WTC11 (cell line): ENCODE measurements around the gene ASCC1. TPM values are rescaled to one million over a fixed set of nuclear protein-coding genes. Genes with fewer than 3 reads are reported as not detected.

Experiments
- ATAC-seq: fragments of 200-7000 bp; cut with Tn5 transposase; 2 replicates; pipeline ENCODE4 v1.10.0; 2021; ENCODE audit warnings: mild to moderate bottlenecking, moderate library complexity
- CTCF ChIA-PET: fragments of 300-600 bp; sonication (Branson Sonifier 250); formaldehyde crosslinking; loops from one replicate; lab custom pipeline; 2021; ENCODE audit warnings: antibody characterized with exemption; lab: Charles Lee
- POLR2A ChIA-PET: fragments of 350-600 bp; sonication (Branson Sonifier 250); formaldehyde crosslinking; loops from one replicate; lab custom pipeline; 2021; ENCODE audit warnings: antibody characterized with exemption; lab: Charles Lee
- DNase-seq: peaks from one replicate; pipeline ENCODE4 v3.0.0; 2021; ENCODE audit warnings: low spot score
- H3K27ac Mint-ChIP-seq: 2 replicates; pipeline ENCODE4 v1.8.0; 2021; ENCODE audit warnings: mixed read lengths
- H3K27me3 Mint-ChIP-seq: 2 replicates; pipeline ENCODE4 v1.8.0; 2021; ENCODE audit warnings: low read depth, mild to moderate bottlenecking, moderate library complexity, mixed read lengths
- H3K36me3 Mint-ChIP-seq: 2 replicates; pipeline ENCODE4 v1.8.0; 2021; ENCODE audit warnings: mixed read lengths
- H3K4me1 Mint-ChIP-seq: 2 replicates; pipeline ENCODE4 v1.8.0; 2022; ENCODE audit warnings: mixed read lengths
- H3K4me3 Mint-ChIP-seq: 2 replicates; pipeline ENCODE4 v1.8.0; 2021; ENCODE audit warnings: mild to moderate bottlenecking, moderate library complexity, mixed read lengths
- H3K9me3 Mint-ChIP-seq: 2 replicates; pipeline ENCODE4 v1.8.0; 2021; ENCODE audit warnings: mixed read lengths
- ATF6 ChIP-seq: sonication (generic); formaldehyde crosslinking; IDR thresholded peaks from 2 replicates; pipeline ENCODE4 v1.8.1; 2023; ENCODE audit warnings: mild to moderate bottlenecking, missing genetic modification reagents
- FOXP1 ChIP-seq: sonication (generic); formaldehyde crosslinking; IDR thresholded peaks from 2 replicates; pipeline ENCODE4 v1.8.0; 2022; ENCODE audit warnings: missing genetic modification reagents, mild to moderate bottlenecking, moderate library complexity, borderline replicate concordance
- GRHL2 ChIP-seq: fragments of 250-450 bp; sonication (Bioruptor Pico); IDR thresholded peaks from 2 replicates; pipeline ENCODE4 v1.8.0; 2022; ENCODE audit warnings: mild to moderate bottlenecking, moderate library complexity; ENCODE audit not compliant: insufficient replicate concordance, severe bottlenecking
- HMGXB4 ChIP-seq: sonication (generic); formaldehyde crosslinking; IDR thresholded peaks from 2 replicates; pipeline ENCODE4 v1.8.1; 2023; ENCODE audit warnings: mild to moderate bottlenecking, moderate library complexity, missing genetic modification reagents
- NR2C2 ChIP-seq: sonication (generic); formaldehyde crosslinking; IDR thresholded peaks from 2 replicates; pipeline ENCODE4 v1.8.0; 2022; ENCODE audit warnings: mild to moderate bottlenecking, missing genetic modification reagents
- RELA ChIP-seq: sonication (generic); formaldehyde crosslinking; IDR thresholded peaks from 2 replicates; pipeline ENCODE4 v1.8.1; 2022; ENCODE audit warnings: missing genetic modification reagents, mild to moderate bottlenecking, borderline replicate concordance
- RORB ChIP-seq: fragments of 250-450 bp; sonication (Bioruptor Pico); IDR thresholded peaks from 2 replicates; pipeline ENCODE4 v1.9.0; 2021; ENCODE audit warnings: mild to moderate bottlenecking
- TCF7 ChIP-seq: sonication (generic); formaldehyde crosslinking; IDR thresholded peaks from 2 replicates; pipeline ENCODE4 v1.8.0; 2022; ENCODE audit warnings: mild to moderate bottlenecking, low read depth, missing genetic modification reagents, moderate library complexity
- TP53 ChIP-seq: sonication (generic); formaldehyde crosslinking; IDR thresholded peaks from 2 replicates; pipeline ENCODE4 v1.8.1; 2023; ENCODE audit warnings: mild to moderate bottlenecking, missing genetic modification reagents
- ZNF219 ChIP-seq: sonication (generic); formaldehyde crosslinking; IDR thresholded peaks from 2 replicates; pipeline ENCODE4 v1.8.0; 2023; ENCODE audit warnings: missing genetic modification reagents, mild to moderate bottlenecking, borderline replicate concordance
- ZNF423 ChIP-seq: fragments of 250-450 bp; sonication (Bioruptor Pico); IDR thresholded peaks from 2 replicates; pipeline ENCODE4 v2.1.2; 2022; ENCODE audit warnings: mild to moderate bottlenecking, moderate library complexity
- ZNF425 ChIP-seq: fragments of 250-450 bp; sonication (Bioruptor Pico); conservative IDR thresholded peaks from 2 replicates; pipeline ENCODE4 v1.9.0; 2021; ENCODE audit warnings: mild to moderate bottlenecking
- total RNA-seq: library from RNA; stranded (reverse); gene quantifications from 3 replicates; pipeline ENCODE4 v1.2.3, GENCODE V29; 2021
- TF ChIP-seq, protein P1 (sequence below): sonication (generic); formaldehyde crosslinking; IDR thresholded peaks from 2 replicates; pipeline ENCODE4 v1.8.0; 2022; ENCODE audit warnings: mild to moderate bottlenecking, missing genetic modification reagents
- TF ChIP-seq, protein P2 (sequence below): fragments of 250-450 bp; sonication (Bioruptor Pico); IDR thresholded peaks from 2 replicates; pipeline ENCODE4 v1.8.0; 2021; ENCODE audit warnings: mild to moderate bottlenecking

Gene ASCC1
- total RNA-seq, 1 experiment from 2014 or later, result 30.4 TPM

DNA sequence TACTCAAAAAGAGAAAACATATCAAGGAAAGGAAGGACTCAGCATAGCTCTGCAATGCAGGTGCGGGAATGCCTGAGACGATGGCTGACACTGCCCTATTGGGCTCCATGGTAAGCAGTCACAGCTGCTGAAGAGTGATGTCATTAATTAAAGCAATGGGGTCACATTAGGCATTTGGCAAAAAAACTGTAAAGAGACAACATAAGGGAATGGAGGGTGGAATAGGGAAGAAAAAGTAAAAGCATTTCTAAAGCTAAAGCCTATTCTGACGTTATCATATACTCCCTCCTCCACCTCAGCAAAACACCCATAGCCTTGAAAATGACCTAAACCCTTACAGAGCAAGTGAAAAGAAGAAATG is 89.2 kb downstream of the ASCC1 start (continued):
- TF ChIP-seq RORB (CRISPR knock-in tag) (no peak), FOXP1 (CRISPR knock-in tag) (no peak)
- TF ChIP-seq, protein P1, sequence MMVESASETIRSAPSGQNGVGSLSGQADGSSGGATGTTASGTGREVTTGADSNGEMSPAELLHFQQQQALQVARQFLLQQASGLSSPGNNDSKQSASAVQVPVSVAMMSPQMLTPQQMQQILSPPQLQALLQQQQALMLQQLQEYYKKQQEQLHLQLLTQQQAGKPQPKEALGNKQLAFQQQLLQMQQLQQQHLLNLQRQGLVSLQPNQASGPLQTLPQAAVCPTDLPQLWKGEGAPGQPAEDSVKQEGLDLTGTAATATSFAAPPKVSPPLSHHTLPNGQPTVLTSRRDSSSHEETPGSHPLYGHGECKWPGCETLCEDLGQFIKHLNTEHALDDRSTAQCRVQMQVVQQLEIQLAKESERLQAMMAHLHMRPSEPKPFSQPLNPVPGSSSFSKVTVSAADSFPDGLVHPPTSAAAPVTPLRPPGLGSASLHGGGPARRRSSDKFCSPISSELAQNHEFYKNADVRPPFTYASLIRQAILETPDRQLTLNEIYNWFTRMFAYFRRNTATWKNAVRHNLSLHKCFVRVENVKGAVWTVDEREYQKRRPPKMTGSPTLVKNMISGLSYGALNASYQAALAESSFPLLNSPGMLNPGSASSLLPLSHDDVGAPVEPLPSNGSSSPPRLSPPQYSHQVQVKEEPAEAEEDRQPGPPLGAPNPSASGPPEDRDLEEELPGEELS (CRISPR knock-in tag), result no peak

GRCh38 chr10:72126184-72126871 is 89.7 kb downstream of the ASCC1 start:
- ATAC-seq, result peak; percentile 60; the same call in 1 of the 2 replicates

DNA sequence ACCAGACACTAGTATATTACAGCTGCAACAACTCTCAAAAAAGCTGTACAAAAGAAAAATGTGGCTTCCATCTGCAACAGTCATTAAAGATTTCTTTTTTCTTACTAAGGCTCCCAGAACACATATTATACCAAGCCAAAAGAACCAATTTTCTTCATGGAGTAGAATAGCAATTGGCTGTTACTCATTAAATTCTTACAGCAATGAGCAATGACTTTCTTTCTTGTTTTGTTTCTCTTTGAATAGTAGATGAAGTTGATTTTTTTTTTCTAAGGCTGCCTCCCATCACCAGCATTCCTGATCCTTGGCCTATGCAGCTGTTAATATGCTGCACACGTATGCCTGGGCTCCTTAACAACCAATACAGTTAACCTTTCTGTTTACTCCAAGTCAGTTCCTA is 91.1 kb downstream of the ASCC1 start:
- no peak overlapping the region for H3K4me3 Mint-ChIP-seq
- H3K4me1 Mint-ChIP-seq, result peaks cover 12% of the 10 kb centered on the region
- no peak for ATAC-seq
- no peaks in the 10 kb centered on the region for H3K27me3 Mint-ChIP-seq
- no peaks in the 10 kb centered on the region; the same call in 1 of the 2 replicates for H3K36me3 Mint-ChIP-seq
- POLR2A ChIA-PET, result interaction anchor here (0.5 to 0.6 kb wide), 2 partner anchors 32 to 196 kb away, joined by 3 to 6 read pairs; no protein-coding TSS in a partner anchor
- no peak for DNase-seq
- no peaks in the 10 kb centered on the region for H3K9me3 Mint-ChIP-seq
- CTCF ChIA-PET, result no interaction called here
- H3K27ac Mint-ChIP-seq, result no peak overlapping the region
- TF ChIP-seq HMGXB4 (CRISPR knock-in tag) (no peak), ZNF219 (CRISPR knock-in tag) (no peak), GRHL2 (CRISPR knock-in tag) (no peak), RELA (CRISPR knock-in tag) (no peak), ZNF423 (CRISPR knock-in tag) (no peak), NR2C2 (no peak), TCF7 (CRISPR knock-in tag) (no peak)
- TF ChIP-seq, protein P2, sequence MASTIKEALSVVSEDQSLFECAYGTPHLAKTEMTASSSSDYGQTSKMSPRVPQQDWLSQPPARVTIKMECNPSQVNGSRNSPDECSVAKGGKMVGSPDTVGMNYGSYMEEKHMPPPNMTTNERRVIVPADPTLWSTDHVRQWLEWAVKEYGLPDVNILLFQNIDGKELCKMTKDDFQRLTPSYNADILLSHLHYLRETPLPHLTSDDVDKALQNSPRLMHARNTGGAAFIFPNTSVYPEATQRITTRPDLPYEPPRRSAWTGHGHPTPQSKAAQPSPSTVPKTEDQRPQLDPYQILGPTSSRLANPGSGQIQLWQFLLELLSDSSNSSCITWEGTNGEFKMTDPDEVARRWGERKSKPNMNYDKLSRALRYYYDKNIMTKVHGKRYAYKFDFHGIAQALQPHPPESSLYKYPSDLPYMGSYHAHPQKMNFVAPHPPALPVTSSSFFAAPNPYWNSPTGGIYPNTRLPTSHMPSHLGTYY (CRISPR knock-in tag), result no peak

More at GRCh38 chr10:72126184-72126871, 89.7 kb downstream of the ASCC1 start:
- ChIA-PET CTCF (interaction anchor here (0.5 to 2.9 kb wide), 41 partner anchors 10 to 1961 kb away, joined by 3 to 20 read pairs (median 4); partner anchors contain the start of genes ANAPC16, ASCC1 and SPOCK2), POLR2A (interaction anchor here (1.2 kb wide), 1 partner anchor 148 kb away, joined by 6 read pairs; the partner anchor contains the start of gene DDIT4)
- Mint-ChIP-seq H3K27ac (peak overlapping the region; percentile 55), H3K27me3 (no peaks in the 10 kb centered on the region), H3K9me3 (no peaks in the 10 kb centered on the region), H3K36me3 (no peaks in the 10 kb centered on the region; the same call in 1 of the 2 replicates), H3K4me3 (no peak overlapping the region), H3K4me1 (peaks cover 12% of the 10 kb centered on the region)
- TF ChIP-seq, protein P1 (CRISPR knock-in tag), result no peak
- TF ChIP-seq ATF6 (CRISPR knock-in tag), result no peak
- TF ChIP-seq TP53 (CRISPR knock-in tag), result no peak
- TF ChIP-seq ZNF425 (CRISPR knock-in tag), result no peak
- no peak for DNase-seq
